GM12878 (cell line): ENCODE results near the gene FCHSD2. TPM values are rescaled to one million over a fixed set of nuclear protein-coding genes. Genes with fewer than 3 reads are reported as not detected.
A peak's percentile ranks its signal among the peaks of the same experiment; 100 is the strongest.

Experiments
- BACH1 ChIP-seq: fragments of 450-650 bp; IDR thresholded peaks from 2 replicates; pipeline ENCODE4 v1.6.1; 2017; ENCODE audit warnings: mild to moderate bottlenecking, borderline replicate concordance
- BHLHE40 ChIP-seq, 2 experiments: fragments of 450-650 bp in 1 of 2; IDR thresholded peaks; 2 replicates each; pipeline ENCODE4 v1.6.1; 2011 to 2017; ENCODE audit warnings: low read depth in 2 of 2, borderline replicate concordance in 1 of 2, improper control_type of control experiment in 1 of 2, low read length in 1 of 2, mild to moderate bottlenecking in 1 of 2
- FOS ChIP-seq: IDR thresholded peaks from 3 replicates; pipeline ENCODE4 v1.6.1; 2011; ENCODE audit warnings: borderline replicate concordance; ENCODE audit not compliant: insufficient read length; ENCODE audit errors: extremely low read depth
- HCFC1 ChIP-seq: fragments of 150-350 bp; IDR thresholded peaks from 2 replicates; pipeline ENCODE4 v1.6.1; 2014; ENCODE audit warnings: low read length
- HDAC6 ChIP-seq: fragments of 200-600 bp; sonication (generic); IDR thresholded peaks from one replicate; pipeline ENCODE4 v1.8.0; 2017; ENCODE audit warnings: antibody characterized with exemption; ENCODE audit not compliant: unreplicated experiment
- JUNB ChIP-seq: IDR thresholded peaks from 2 replicates; pipeline ENCODE4 v1.6.1; 2016; ENCODE audit warnings: antibody characterized with exemption, mild to moderate bottlenecking
- JUND ChIP-seq: IDR thresholded peaks from 2 replicates; pipeline ENCODE4 v1.6.1; 2012; ENCODE audit warnings: low read depth, mild to moderate bottlenecking, low read length, improper control_type of control experiment, moderate library complexity
- KDM1A ChIP-seq: fragments of 200-600 bp; sonication (generic); IDR thresholded peaks from 2 replicates; pipeline ENCODE4 v1.6.1; 2016; ENCODE audit warnings: borderline replicate concordance
- KLF5 ChIP-seq: fragments of 450-650 bp; IDR thresholded peaks from 2 replicates; pipeline ENCODE4 v1.6.1; 2014; ENCODE audit warnings: mild to moderate bottlenecking; ENCODE audit not compliant: partially characterized antibody
- MTA3 ChIP-seq: IDR thresholded peaks from 2 replicates; pipeline ENCODE4 v1.6.1; 2012; ENCODE audit warnings: low read length, inconsistent platforms, borderline replicate concordance
- MYB ChIP-seq: fragments of 150-350 bp; IDR thresholded peaks from 2 replicates; pipeline ENCODE4 v1.6.1; 2014; ENCODE audit warnings: mild to moderate bottlenecking, low read depth, low read length, borderline replicate concordance
- NFYA ChIP-seq: IDR thresholded peaks from 2 replicates; pipeline ENCODE4 v1.6.1; 2011; ENCODE audit warnings: low read depth, mild to moderate bottlenecking, low read length, improper control_type of control experiment, borderline replicate concordance
- NFYB ChIP-seq: IDR thresholded peaks from 2 replicates; pipeline ENCODE4 v1.6.1; 2011; ENCODE audit warnings: low read depth, mild to moderate bottlenecking, low read length, improper control_type of control experiment, moderate library complexity; ENCODE audit not compliant: insufficient read depth
- PML ChIP-seq: IDR thresholded peaks from 2 replicates; pipeline ENCODE4 v1.6.1; 2012; ENCODE audit warnings: low read length, inconsistent platforms
- POLR2A ChIP-seq: IDR thresholded peaks from 2 replicates; pipeline ENCODE4 v1.6.1; 2011; ENCODE audit warnings: low read depth, mild to moderate bottlenecking, low read length
- RBBP5 ChIP-seq: fragments of 200-600 bp; sonication (generic); conservative IDR thresholded peaks from 2 replicates; pipeline ENCODE4 v1.6.1; 2016
- SUPT20H ChIP-seq: IDR thresholded peaks from 2 replicates; pipeline ENCODE4 v1.6.1; 2011; ENCODE audit warnings: low read depth, mild to moderate bottlenecking, low read length, moderate library complexity, borderline replicate concordance; ENCODE audit not compliant: control insufficient read depth
- TCF3 ChIP-seq: IDR thresholded peaks from 2 replicates; pipeline ENCODE4 v1.6.1; 2012; ENCODE audit warnings: low read depth, mild to moderate bottlenecking, low read length, borderline replicate concordance; ENCODE audit not compliant: insufficient read depth
- polyA plus RNA-seq, 11 experiments: library from polyadenylated mRNA; depleted of rRNA in 4 of 11; unstranded in 6 of 11; stranded (reverse) in 5 of 11; fragments of >200 nt; fragmentation: Nextera tagmentation in 4 of 11; fragmentation: Illumina TruSeq in 1 of 11; extraction: Ambion mirVana in 4 of 11; extraction: Trizol in 1 of 11; gene quantifications; 1 replicate in 1 of 11; 2 replicates in 10 of 11; pipeline versions ENCODE4 v1.2.1 to v1.2.3, GENCODE V29; 2011 to 2016; ENCODE audit warnings: inconsistent platforms in 2 of 11, missing spikeins in 2 of 11, low read depth in 1 of 11
- total RNA-seq, 4 experiments: library from RNA; depleted of rRNA in 3 of 4; stranded (reverse); fragments of >200 nt in 3 of 4; fragmentation: Illumina TruSeq in 1 of 4; extraction: Trizol in 1 of 4; gene quantifications; 2 replicates each; pipeline versions ENCODE4 v1.2.1 to v1.2.3, GENCODE V29; 2013 to 2021
- TF ChIP-seq, protein P1 (sequence below): IDR thresholded peaks from 2 replicates; pipeline ENCODE4 v1.6.1; 2012; ENCODE audit warnings: low read depth, low read length, improper control_type of control experiment
- TF ChIP-seq, protein P2 (sequence below): IDR thresholded peaks from 2 replicates; pipeline ENCODE4 v1.6.1; 2011; ENCODE audit warnings: low read depth, mild to moderate bottlenecking, low read length, moderate library complexity, borderline replicate concordance; ENCODE audit errors: extremely low read depth
- TF ChIP-seq, protein P3 (sequence below): IDR thresholded peaks from 2 replicates; pipeline ENCODE4 v1.6.1; 2011; ENCODE audit warnings: borderline replicate concordance, low read depth, mild to moderate bottlenecking, moderate library complexity, low read length; ENCODE audit not compliant: insufficient read depth, poor library complexity, severe bottlenecking
- TF ChIP-seq, protein P4 (sequence below): IDR thresholded peaks from 2 replicates; pipeline ENCODE4 v1.6.1; 2012; ENCODE audit warnings: mild to moderate bottlenecking, low read depth, low read length

Gene FCHSD2
- total and polyA plus RNA-seq, 10 of the 15 experiments (the other 5 are each of a cell fraction or from before 2014, with no cell fraction given), result 13.2 to 89.8 (median 47.8) TPM

DNA sequence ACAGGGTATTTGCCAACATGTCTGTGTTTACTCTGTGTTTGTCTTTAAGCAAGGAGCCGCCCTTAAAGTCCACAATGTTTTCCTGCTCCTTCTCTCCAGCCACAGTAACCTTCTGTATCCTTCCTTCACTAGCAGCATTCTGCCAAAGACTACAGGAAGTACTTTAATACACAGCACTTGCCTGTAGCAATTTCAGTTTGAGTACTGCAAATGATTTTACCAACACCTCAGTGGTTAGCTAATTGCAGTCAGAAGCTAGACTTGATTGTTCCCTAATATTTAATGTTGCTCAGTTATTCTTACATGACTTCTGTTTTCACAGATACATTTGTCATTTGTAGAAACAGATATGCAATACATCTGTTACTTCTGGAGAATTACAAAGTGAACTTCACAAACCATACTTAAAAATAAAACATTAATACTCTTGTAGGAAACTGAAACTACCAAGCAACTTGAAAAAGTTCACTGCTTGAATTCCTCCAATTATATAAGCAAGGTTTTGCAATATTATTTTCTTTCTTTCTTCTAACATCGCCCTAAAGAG is 69.1 kb downstream of the FCHSD2 start (continued):
- TF ChIP-seq, protein P1, sequence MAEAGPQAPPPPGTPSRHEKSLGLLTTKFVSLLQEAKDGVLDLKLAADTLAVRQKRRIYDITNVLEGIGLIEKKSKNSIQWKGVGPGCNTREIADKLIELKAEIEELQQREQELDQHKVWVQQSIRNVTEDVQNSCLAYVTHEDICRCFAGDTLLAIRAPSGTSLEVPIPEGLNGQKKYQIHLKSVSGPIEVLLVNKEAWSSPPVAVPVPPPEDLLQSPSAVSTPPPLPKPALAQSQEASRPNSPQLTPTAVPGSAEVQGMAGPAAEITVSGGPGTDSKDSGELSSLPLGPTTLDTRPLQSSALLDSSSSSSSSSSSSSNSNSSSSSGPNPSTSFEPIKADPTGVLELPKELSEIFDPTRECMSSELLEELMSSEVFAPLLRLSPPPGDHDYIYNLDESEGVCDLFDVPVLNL, result no peak
- TF ChIP-seq, protein P2, sequence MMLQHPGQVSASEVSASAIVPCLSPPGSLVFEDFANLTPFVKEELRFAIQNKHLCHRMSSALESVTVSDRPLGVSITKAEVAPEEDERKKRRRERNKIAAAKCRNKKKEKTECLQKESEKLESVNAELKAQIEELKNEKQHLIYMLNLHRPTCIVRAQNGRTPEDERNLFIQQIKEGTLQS, result no peak
- TF ChIP-seq NFYA (no peak), HDAC6 (no peak), PML (0 out of 2 replicates have a peak, but pooled peaks have one; percentile 49), MTA3 (peak; percentile 48; the same call in 1 of the 2 replicates), RBBP5 (no peak), JUNB (peak; percentile 76), NFYB (no peak), HCFC1 (no peak), KDM1A (no peak), JUND (no peak; the same call in 1 of the 2 replicates), BACH1 (0 out of 2 replicates have a peak, but pooled peaks have one; percentile 23), KLF5 (no peak), SUPT20H (no peak), TCF3 (no peak), MYB (no peak), FOS (no peak), POLR2A (0 out of 2 replicates have a peak, but pooled peaks have one; percentile 31), BHLHE40 (IDR thresholded peaks at IDR 0.05; ENCODE audit: borderline replicate concordance in 1 of 2, low read depth in 2 of 2, low read length in 1 of 2) (peak; percentile 41 to 49; a peak in 2 of 4 replicates)
- TF ChIP-seq, protein P3, sequence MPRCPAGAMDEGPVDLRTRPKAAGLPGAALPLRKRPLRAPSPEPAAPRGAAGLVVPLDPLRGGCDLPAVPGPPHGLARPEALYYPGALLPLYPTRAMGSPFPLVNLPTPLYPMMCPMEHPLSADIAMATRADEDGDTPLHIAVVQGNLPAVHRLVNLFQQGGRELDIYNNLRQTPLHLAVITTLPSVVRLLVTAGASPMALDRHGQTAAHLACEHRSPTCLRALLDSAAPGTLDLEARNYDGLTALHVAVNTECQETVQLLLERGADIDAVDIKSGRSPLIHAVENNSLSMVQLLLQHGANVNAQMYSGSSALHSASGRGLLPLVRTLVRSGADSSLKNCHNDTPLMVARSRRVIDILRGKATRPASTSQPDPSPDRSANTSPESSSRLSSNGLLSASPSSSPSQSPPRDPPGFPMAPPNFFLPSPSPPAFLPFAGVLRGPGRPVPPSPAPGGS, result no peak
- TF ChIP-seq, protein P4, sequence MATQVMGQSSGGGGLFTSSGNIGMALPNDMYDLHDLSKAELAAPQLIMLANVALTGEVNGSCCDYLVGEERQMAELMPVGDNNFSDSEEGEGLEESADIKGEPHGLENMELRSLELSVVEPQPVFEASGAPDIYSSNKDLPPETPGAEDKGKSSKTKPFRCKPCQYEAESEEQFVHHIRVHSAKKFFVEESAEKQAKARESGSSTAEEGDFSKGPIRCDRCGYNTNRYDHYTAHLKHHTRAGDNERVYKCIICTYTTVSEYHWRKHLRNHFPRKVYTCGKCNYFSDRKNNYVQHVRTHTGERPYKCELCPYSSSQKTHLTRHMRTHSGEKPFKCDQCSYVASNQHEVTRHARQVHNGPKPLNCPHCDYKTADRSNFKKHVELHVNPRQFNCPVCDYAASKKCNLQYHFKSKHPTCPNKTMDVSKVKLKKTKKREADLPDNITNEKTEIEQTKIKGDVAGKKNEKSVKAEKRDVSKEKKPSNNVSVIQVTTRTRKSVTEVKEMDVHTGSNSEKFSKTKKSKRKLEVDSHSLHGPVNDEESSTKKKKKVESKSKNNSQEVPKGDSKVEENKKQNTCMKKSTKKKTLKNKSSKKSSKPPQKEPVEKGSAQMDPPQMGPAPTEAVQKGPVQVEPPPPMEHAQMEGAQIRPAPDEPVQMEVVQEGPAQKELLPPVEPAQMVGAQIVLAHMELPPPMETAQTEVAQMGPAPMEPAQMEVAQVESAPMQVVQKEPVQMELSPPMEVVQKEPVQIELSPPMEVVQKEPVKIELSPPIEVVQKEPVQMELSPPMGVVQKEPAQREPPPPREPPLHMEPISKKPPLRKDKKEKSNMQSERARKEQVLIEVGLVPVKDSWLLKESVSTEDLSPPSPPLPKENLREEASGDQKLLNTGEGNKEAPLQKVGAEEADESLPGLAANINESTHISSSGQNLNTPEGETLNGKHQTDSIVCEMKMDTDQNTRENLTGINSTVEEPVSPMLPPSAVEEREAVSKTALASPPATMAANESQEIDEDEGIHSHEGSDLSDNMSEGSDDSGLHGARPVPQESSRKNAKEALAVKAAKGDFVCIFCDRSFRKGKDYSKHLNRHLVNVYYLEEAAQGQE, result no peak
